Liver (tissue), 10 donors: ENCODE results near the gene SERPING1. TPM values are rescaled to one million over a fixed set of nuclear protein-coding genes. Genes with fewer than 3 reads are reported as not detected.
A peak's percentile ranks its signal among the peaks of the same experiment; 100 is the strongest.

Experiments used
- DNase-seq: peaks from one replicate; pipeline ENCODE4 v3.0.0-alpha.2; 2017; ENCODE audit warnings: low spot score
- H3K27ac ChIP-seq, 2 donors: one replicate each; pipeline ENCODE4 v1.7.0; 2013; ENCODE audit warnings: inconsistent platforms in 2 of 2, low read length in 2 of 2, control low read depth in 1 of 2, low read depth in 1 of 2, mild to moderate bottlenecking in 1 of 2
- H3K27me3 ChIP-seq, 4 donors: one replicate each; pipeline versions ENCODE4 v1.6.1 to v1.7.0; 2013; ENCODE audit warnings: low read length in 3 of 4, inconsistent platforms in 1 of 4, mild to moderate bottlenecking in 1 of 4, moderate library complexity in 1 of 4; ENCODE audit not compliant: control insufficient read depth in 4 of 4, insufficient read depth in 4 of 4
- H3K36me3 ChIP-seq, 4 donors: one replicate each; pipeline versions ENCODE4 v1.6.1 to v1.7.0; 2013; ENCODE audit warnings: low read length in 3 of 4, mild to moderate bottlenecking in 3 of 4, low read depth in 1 of 4, moderate library complexity in 1 of 4; ENCODE audit not compliant: control insufficient read depth in 4 of 4, insufficient read depth in 3 of 4
- H3K4me1 ChIP-seq, 4 donors: one replicate each; pipeline versions ENCODE4 v1.6.1 to v1.7.0; 2013; ENCODE audit warnings: low read length in 3 of 4, mild to moderate bottlenecking in 3 of 4, moderate library complexity in 1 of 4; ENCODE audit not compliant: control insufficient read depth in 4 of 4, insufficient read depth in 4 of 4
- H3K4me3 ChIP-seq, 3 donors: one replicate each; pipeline versions ENCODE4 v1.6.1 to v1.7.0; 2013; ENCODE audit warnings: low read length in 3 of 3, control low read depth in 1 of 3, low read depth in 1 of 3, mild to moderate bottlenecking in 1 of 3
- H3K9ac ChIP-seq, 2 donors: one replicate each; pipeline ENCODE4 v1.7.0; 2013; ENCODE audit warnings: low read length in 2 of 2, mild to moderate bottlenecking in 2 of 2, moderate library complexity in 2 of 2, control low read depth in 1 of 2, low read depth in 1 of 2
- H3K9me3 ChIP-seq, 4 donors: one replicate each; pipeline versions ENCODE4 v1.6.1 to v1.7.0; 2013; ENCODE audit warnings: low read length in 3 of 4; ENCODE audit not compliant: control insufficient read depth in 4 of 4
- EGR1 ChIP-seq, 2 donors: IDR thresholded peaks; 2 replicates each; pipeline ENCODE4 v1.6.1; 2016 to 2018; ENCODE audit warnings: antibody characterized with exemption in 2 of 2, low read depth in 2 of 2
- FOXA1 ChIP-seq: IDR thresholded peaks from 2 replicates; pipeline ENCODE4 v1.6.1; 2016; ENCODE audit warnings: antibody characterized with exemption
- FOXA2 ChIP-seq: IDR thresholded peaks from 2 replicates; pipeline ENCODE4 v1.6.1; 2016; ENCODE audit warnings: antibody characterized with exemption
- GABPA ChIP-seq, 2 donors: IDR thresholded peaks in 1 of 2; conservative IDR thresholded peaks in 1 of 2; 2 replicates each; pipeline ENCODE4 v1.6.1; 2016; ENCODE audit warnings: antibody characterized with exemption in 2 of 2, mild to moderate bottlenecking in 1 of 2, moderate library complexity in 1 of 2
- HNF4A ChIP-seq, 2 donors: conservative IDR thresholded peaks; 2 replicates each; pipeline ENCODE4 v1.6.1; 2016; ENCODE audit warnings: antibody characterized with exemption in 2 of 2, mild to moderate bottlenecking in 2 of 2
- HNF4G ChIP-seq: IDR thresholded peaks from 2 replicates; pipeline ENCODE4 v1.6.1; 2016; ENCODE audit warnings: antibody characterized with exemption
- RAD21 ChIP-seq, 2 donors: IDR thresholded peaks; 2 replicates each; pipeline ENCODE4 v1.6.1; 2016; ENCODE audit warnings: antibody characterized with exemption in 2 of 2, mild to moderate bottlenecking in 2 of 2
- WGBS: extraction: QIAGEN DNeasy Blood & Tissue Kit; methylation state at CpG from one replicate; pipeline ENCODE4 v1.1.7; 2013; 5-methylcytosine and 5-hydroxymethylcytosine counted together
- polyA plus RNA-seq, 2 donors: library from polyadenylated mRNA; stranded (reverse) in 1 of 2; unstranded in 1 of 2; fragments of 200-250 nt in 1 of 2; fragments of >200 nt in 1 of 2; fragmentation: Nextera tagmentation in 1 of 2; extraction: Ambion mirVana in 1 of 2; gene quantifications; one replicate each; pipeline versions ENCODE4 v1.2.1 to v1.2.3, GENCODE V29; 2013 to 2015
- small RNA-seq: library from RNA; depleted of rRNA; stranded (forward); fragments of <200 nt; gene quantifications from one replicate; pipeline ENCODE3, GENCODE V24; 2014
- total RNA-seq, 2 donors: library from RNA; depleted of rRNA; stranded (reverse); fragments of >200 nt; gene quantifications; one replicate each; pipeline ENCODE4 v1.2.3, GENCODE V29; 2014
- TF ChIP-seq, protein P1 (sequence below): IDR thresholded peaks from 2 replicates; pipeline ENCODE4 v1.6.1; 2016; ENCODE audit warnings: antibody characterized with exemption
- TF ChIP-seq, protein P2 (sequence below): fragments of 150-350 bp; IDR thresholded peaks from 2 replicates; pipeline ENCODE4 v1.5.1; 2017; ENCODE audit warnings: improper control_type of control experiment, low read depth, low read length; ENCODE audit not compliant: missing input control
- TF ChIP-seq, protein P3 (sequence below): IDR thresholded peaks from 2 replicates; pipeline ENCODE4 v1.6.1; 2016; ENCODE audit warnings: antibody characterized with exemption
- TF ChIP-seq, protein P4 (sequence below): IDR thresholded peaks from 2 replicates; pipeline ENCODE4 v1.6.1; 2016; ENCODE audit warnings: antibody characterized with exemption
- donor health status: healthy.
- donor health status: healthy.
- donor health status: healthy.
- donor health status: healthy.
- donor health status: healthy.

SERPING1 gene
- total and polyA plus RNA-seq, 4 donors, result 235 to 2,911 (median 1,514) TPM

DNA sequence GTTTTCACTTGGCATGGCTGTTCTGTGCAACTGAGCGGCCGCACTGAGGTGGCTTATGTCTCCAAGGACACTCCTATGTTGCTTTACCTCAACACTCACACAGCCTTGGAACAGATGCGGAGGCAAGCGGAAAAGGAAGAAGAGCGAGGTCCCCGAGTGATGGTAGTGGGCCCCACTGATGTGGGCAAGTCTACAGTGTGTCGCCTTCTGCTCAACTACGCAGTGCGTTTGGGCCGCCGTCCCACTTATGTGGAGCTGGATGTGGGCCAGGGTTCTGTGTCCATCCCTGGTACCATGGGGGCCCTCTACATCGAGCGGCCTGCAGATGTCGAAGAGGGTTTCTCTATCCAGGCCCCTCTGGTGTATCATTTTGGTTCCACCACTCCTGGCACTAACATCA, 62.2 kb downstream of the SERPING1 start:
- WGBS, result 93% methylated on average over 14 of the region's 14 CpGs

DNA sequence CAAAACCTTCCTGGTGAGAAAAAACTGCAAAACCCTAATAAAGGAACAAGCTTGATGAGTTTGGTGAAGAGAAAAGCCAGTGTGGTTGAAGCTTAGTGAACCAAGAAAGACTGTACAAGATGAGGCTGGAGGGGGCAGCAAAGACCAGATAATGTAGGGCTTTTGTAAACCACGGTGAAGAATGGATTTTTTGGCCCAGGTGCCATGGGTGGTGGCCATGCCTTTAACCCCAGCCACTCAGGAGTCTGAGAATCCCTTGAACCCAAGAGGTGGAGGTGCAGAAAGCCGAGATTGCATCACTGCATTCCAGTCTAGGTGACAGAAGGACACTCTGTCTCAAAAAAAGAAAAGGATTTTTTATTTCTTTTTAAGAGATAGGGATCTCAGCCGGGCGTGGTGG, 65.4 kb downstream of the SERPING1 start:
- 71% methylated on average over 4 of the region's 4 CpGs for WGBS
- H3K36me3 ChIP-seq, result peaks cover 9 to 25% (median 16%) of the 10 kb centered on the region in 4 donors
- peaks cover 3 to 22% (median 15%) of the 10 kb centered on the region in 4 donors for H3K4me1 ChIP-seq
- no peak overlapping the region for H3K27ac ChIP-seq
- no peak overlapping the region for H3K4me3 ChIP-seq
- no peak overlapping the region for H3K9ac ChIP-seq
- no peak for DNase-seq
- no peaks in the 10 kb centered on the region for H3K9me3 ChIP-seq
- TF ChIP-seq GABPA (IDR thresholded peaks at IDR 0.05 in 1 of 2, conservative IDR thresholded peaks at IDR 0.05 in 1 of 2), result no peak
- TF ChIP-seq RAD21 (IDR thresholded peaks at IDR 0.05), result peak; percentile 39 to 58
- no peaks in the 10 kb centered on the region for H3K27me3 ChIP-seq

More for the DNA sequence above, 62.2 kb downstream of the SERPING1 start:
- no peak overlapping the region for H3K4me3 ChIP-seq
- TF ChIP-seq, protein P1, sequence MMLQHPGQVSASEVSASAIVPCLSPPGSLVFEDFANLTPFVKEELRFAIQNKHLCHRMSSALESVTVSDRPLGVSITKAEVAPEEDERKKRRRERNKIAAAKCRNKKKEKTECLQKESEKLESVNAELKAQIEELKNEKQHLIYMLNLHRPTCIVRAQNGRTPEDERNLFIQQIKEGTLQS, result no peak
- TF ChIP-seq, protein P2, sequence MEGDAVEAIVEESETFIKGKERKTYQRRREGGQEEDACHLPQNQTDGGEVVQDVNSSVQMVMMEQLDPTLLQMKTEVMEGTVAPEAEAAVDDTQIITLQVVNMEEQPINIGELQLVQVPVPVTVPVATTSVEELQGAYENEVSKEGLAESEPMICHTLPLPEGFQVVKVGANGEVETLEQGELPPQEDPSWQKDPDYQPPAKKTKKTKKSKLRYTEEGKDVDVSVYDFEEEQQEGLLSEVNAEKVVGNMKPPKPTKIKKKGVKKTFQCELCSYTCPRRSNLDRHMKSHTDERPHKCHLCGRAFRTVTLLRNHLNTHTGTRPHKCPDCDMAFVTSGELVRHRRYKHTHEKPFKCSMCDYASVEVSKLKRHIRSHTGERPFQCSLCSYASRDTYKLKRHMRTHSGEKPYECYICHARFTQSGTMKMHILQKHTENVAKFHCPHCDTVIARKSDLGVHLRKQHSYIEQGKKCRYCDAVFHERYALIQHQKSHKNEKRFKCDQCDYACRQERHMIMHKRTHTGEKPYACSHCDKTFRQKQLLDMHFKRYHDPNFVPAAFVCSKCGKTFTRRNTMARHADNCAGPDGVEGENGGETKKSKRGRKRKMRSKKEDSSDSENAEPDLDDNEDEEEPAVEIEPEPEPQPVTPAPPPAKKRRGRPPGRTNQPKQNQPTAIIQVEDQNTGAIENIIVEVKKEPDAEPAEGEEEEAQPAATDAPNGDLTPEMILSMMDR, result no peak
- no peak for TF ChIP-seq EGR1 (IDR thresholded peaks at IDR 0.05; ENCODE audit: low read depth in 2 of 2)
- no peak for TF ChIP-seq GABPA (IDR thresholded peaks at IDR 0.05 in 1 of 2, conservative IDR thresholded peaks at IDR 0.05 in 1 of 2)
- no peak for TF ChIP-seq FOXA2
- TF ChIP-seq FOXA1, result no peak
- no peak for TF ChIP-seq HNF4G
- no peak for DNase-seq
- H3K4me1 ChIP-seq, result peaks cover 3 to 17% (median 8%) of the 10 kb centered on the region in 4 donors
- no peaks in the 10 kb centered on the region for H3K9me3 ChIP-seq
- no peak overlapping the region for H3K27ac ChIP-seq
- H3K27me3 ChIP-seq, result no peaks in the 10 kb centered on the region
- peaks cover 9 to 25% (median 16%) of the 10 kb centered on the region in 4 donors for H3K36me3 ChIP-seq
- no peak overlapping the region for H3K9ac ChIP-seq

DNA sequence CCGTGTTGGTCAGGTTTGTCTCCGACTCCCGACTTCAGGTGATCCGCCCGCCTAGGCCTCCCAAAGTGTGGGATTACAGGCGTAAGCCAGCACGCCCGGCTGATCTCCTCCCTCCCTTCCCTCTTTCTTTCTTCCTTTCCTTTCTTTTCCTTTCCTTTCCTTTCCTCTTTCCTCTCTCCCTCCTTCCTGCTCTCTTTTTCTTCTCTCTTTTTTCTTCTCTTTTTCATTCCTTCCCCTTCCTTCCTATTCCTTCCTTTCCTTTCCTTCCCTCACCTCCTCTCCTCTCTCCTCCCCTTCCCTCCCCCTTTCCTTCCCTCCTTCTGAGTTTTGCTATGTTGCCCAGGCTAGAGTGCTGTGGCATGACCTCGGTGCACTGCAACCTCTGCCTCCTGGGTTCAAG, 66.5 kb downstream of the SERPING1 start:
- 83% methylated on average over 9 of the region's 9 CpGs for WGBS
- Histone ChIP-seq H3K9ac (no peak overlapping the region), H3K27me3 (no peaks in the 10 kb centered on the region), H3K27ac (no peak overlapping the region), H3K4me3 (no peak overlapping the region), H3K9me3 (no peaks in the 10 kb centered on the region), H3K36me3 (peaks cover 9 to 25% (median 16%) of the 10 kb centered on the region in 4 donors), H3K4me1 (peaks cover 0 to 14% (median 11%) of the 10 kb centered on the region in 4 donors)
- no peak for DNase-seq
- TF ChIP-seq, protein P3, sequence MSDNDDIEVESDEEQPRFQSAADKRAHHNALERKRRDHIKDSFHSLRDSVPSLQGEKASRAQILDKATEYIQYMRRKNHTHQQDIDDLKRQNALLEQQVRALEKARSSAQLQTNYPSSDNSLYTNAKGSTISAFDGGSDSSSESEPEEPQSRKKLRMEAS, result no peak
- no peak for TF ChIP-seq HNF4A (conservative IDR thresholded peaks at IDR 0.05)
- TF ChIP-seq, protein P4, sequence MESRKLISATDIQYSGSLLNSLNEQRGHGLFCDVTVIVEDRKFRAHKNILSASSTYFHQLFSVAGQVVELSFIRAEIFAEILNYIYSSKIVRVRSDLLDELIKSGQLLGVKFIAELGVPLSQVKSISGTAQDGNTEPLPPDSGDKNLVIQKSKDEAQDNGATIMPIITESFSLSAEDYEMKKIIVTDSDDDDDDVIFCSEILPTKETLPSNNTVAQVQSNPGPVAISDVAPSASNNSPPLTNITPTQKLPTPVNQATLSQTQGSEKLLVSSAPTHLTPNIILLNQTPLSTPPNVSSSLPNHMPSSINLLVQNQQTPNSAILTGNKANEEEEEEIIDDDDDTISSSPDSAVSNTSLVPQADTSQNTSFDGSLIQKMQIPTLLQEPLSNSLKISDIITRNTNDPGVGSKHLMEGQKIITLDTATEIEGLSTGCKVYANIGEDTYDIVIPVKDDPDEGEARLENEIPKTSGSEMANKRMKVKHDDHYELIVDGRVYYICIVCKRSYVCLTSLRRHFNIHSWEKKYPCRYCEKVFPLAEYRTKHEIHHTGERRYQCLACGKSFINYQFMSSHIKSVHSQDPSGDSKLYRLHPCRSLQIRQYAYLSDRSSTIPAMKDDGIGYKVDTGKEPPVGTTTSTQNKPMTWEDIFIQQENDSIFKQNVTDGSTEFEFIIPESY, result no peak

Small RNAs within 50 kb of the gene (small RNA-seq; reads per million reads assigned to genes)
- gene MIR130A, result 862 reads per million, percentile 99 among the genes with 10 or more reads in this experiment

Other genes starting within 250 kb of the SERPING1 start
- gene PRG3, start 216.5 kb upstream of the SERPING1 start, total RNA-seq, result 1 to 10 TPM in 1 of 2 donors, not detected in 1; 4.9 TPM
- gene PRG3, start 216.5 kb upstream of the SERPING1 start, polyA plus RNA-seq, result under 1 TPM in 1 of 2 donors, not detected in 1; 0.22 TPM
- gene PRG2, start 207.0 kb upstream of the SERPING1 start, total RNA-seq, result 10 to 100 TPM in 1 of 2 donors, not detected in 1; 24.2 TPM
- gene PRG2, start 207.0 kb upstream of the SERPING1 start, polyA plus RNA-seq, result 1 to 10 TPM in 1 of 2 donors, under 1 TPM in 1; 0.74 to 1.2 TPM
- gene SLC43A3, start 170.6 kb upstream of the SERPING1 start, total RNA-seq, result 100 to 1,000 TPM in 1 of 2 donors, 10 to 100 TPM in 1; 47.2 to 106 TPM
- gene SLC43A3, start 170.6 kb upstream of the SERPING1 start, polyA plus RNA-seq, result 100 to 1,000 TPM in 1 of 2 donors, 10 to 100 TPM in 1; 80.2 to 152 TPM
- under 1 TPM; 0.75 to 0.89 TPM for gene RTN4RL2, start 137.2 kb upstream of the SERPING1 start, total RNA-seq
- gene RTN4RL2, start 137.2 kb upstream of the SERPING1 start, polyA plus RNA-seq, result 10 to 100 TPM in 1 of 2 donors, 1 to 10 TPM in 1; 5.5 to 18.1 TPM
- 100 to 1,000 TPM; 107 to 171 TPM for gene SLC43A1, start 82.0 kb upstream of the SERPING1 start, total RNA-seq
- gene SLC43A1, start 82.0 kb upstream of the SERPING1 start, polyA plus RNA-seq, result 100 to 1,000 TPM in 1 of 2 donors, 10 to 100 TPM in 1; 85.6 to 108 TPM
- 10 to 100 TPM; 19.8 to 23.7 TPM for gene TIMM10, start 66.9 kb upstream of the SERPING1 start, total RNA-seq
- 10 to 100 TPM; 36.9 to 77.4 TPM for gene TIMM10, start 66.9 kb upstream of the SERPING1 start, polyA plus RNA-seq
- gene SMTNL1, start 60.1 kb upstream of the SERPING1 start, total RNA-seq, result not detected
- gene SMTNL1, start 60.1 kb upstream of the SERPING1 start, polyA plus RNA-seq, result not detected
- 10 to 100 TPM; 18.6 to 44.8 TPM for gene UBE2L6, start 30.0 kb upstream of the SERPING1 start, total RNA-seq
- gene UBE2L6, start 30.0 kb upstream of the SERPING1 start, polyA plus RNA-seq, result 10 to 100 TPM; 85.4 to 97.2 TPM
- 10 to 100 TPM in 1 of 2 donors, under 1 TPM in 1; 0.08 to 19.9 TPM for gene YPEL4, start 52.2 kb downstream of the SERPING1 start, total RNA-seq
- gene YPEL4, start 52.2 kb downstream of the SERPING1 start, polyA plus RNA-seq, result under 1 TPM; 0.14 to 0.31 TPM
- 10 to 100 TPM; 10.1 to 12.3 TPM for gene CLP1, start 60.1 kb downstream of the SERPING1 start, total RNA-seq
- 1 to 10 TPM; 5.9 to 6.6 TPM for gene CLP1, start 60.1 kb downstream of the SERPING1 start, polyA plus RNA-seq
- 10 to 100 TPM; 27.1 to 31.4 TPM for gene ZDHHC5, start 70.4 kb downstream of the SERPING1 start, total RNA-seq
- 10 to 100 TPM in 1 of 2 donors, 1 to 10 TPM in 1; 7.2 to 25.1 TPM for gene ZDHHC5, start 70.4 kb downstream of the SERPING1 start, polyA plus RNA-seq
- 1 to 10 TPM; 4.4 to 5.6 TPM for gene MED19, start 114.5 kb downstream of the SERPING1 start, total RNA-seq
- gene MED19, start 114.5 kb downstream of the SERPING1 start, polyA plus RNA-seq, result 10 to 100 TPM in 1 of 2 donors, 1 to 10 TPM in 1; 7.5 to 11.3 TPM
- 10 to 100 TPM; 43.3 to 48.3 TPM for gene TMX2, start 114.9 kb downstream of the SERPING1 start, total RNA-seq
- gene TMX2, start 114.9 kb downstream of the SERPING1 start, polyA plus RNA-seq, result 10 to 100 TPM; 69.8 to 70.9 TPM
- 10 to 100 TPM; 42.2 to 52.2 TPM for gene SELENOH, start 143.8 kb downstream of the SERPING1 start, total RNA-seq
- 100 to 1,000 TPM in 1 of 2 donors, 10 to 100 TPM in 1; 90.7 to 129 TPM for gene SELENOH, start 143.8 kb downstream of the SERPING1 start, polyA plus RNA-seq
- not detected for gene BTBD18, start 154.1 kb downstream of the SERPING1 start, total RNA-seq
- gene BTBD18, start 154.1 kb downstream of the SERPING1 start, polyA plus RNA-seq, result under 1 TPM in 1 of 2 donors, not detected in 1; 0.13 TPM
- 10 to 100 TPM; 74.1 to 97.1 TPM for gene CTNND1, start 164.1 kb downstream of the SERPING1 start, total RNA-seq
- 10 to 100 TPM; 21.5 to 41.9 TPM for gene CTNND1, start 164.1 kb downstream of the SERPING1 start, polyA plus RNA-seq